Measurements from ENCODE around the gene RPUSD1.
A peak's percentile ranks its signal among the peaks of the same experiment; 100 is the strongest.

RPUSD1 gene

GRCh38 chr16:739560-740458 is 48.4 kb downstream of the RPUSD1 start:
- no peak for DNase-seq
- peaks cover 12% of the 10 kb centered on the region for H3K36me3 ChIP-seq (replicated peaks)
- no peaks in the 10 kb centered on the region for H3K27me3 ChIP-seq (replicated peaks)
- TF ChIP-seq CTCF (IDR thresholded peaks at IDR 0.05; ENCODE audit: low read depth, low read length, missing control alignments) = no peak
- H3K4me3 ChIP-seq (ENCODE audit: low read depth, low read length) = peak overlapping the region; percentile 79
- in situ Hi-C loops (cut with HindIII; ENCODE audit: low pct_ligation_motif_present, low sequenced_read_pairs) = no loop called here
- H3K27ac ChIP-seq = no peak overlapping the region

DNA sequence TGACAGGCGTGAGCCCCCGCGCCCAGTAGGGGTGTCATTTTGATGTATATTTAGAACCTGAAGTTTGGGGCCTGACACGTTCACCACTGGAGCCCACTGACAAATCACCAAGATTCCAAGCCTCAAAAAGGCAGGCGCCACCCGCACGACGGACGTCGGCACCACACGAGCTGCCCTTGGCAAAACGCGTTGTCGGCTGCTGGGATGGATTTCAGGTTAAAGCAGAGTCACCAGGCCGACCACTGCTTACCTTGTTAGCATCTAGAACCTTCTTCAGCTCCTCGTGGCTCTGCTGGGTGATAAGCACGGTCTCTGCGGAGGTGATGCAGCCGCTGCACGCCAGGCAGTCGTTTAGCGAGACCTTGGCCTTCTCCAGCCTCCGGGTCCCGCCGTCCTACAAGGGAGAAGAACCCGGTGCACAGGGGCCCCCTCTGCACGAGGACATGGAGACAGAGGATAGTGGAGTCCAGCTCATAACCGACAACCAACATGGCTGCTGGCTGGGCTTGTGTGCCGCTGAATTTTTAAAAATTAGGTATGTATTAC is 51.2 kb downstream of the RPUSD1 start:
- no peak for DNase-seq
- H3K27ac ChIP-seq = no peak overlapping the region
- no peak overlapping the region for H3K4me3 ChIP-seq (ENCODE audit: low read depth, low read length)
- H3K27me3 ChIP-seq (replicated peaks) = no peaks in the 10 kb centered on the region
- in situ Hi-C loops (cut with HindIII; ENCODE audit: low pct_ligation_motif_present, low sequenced_read_pairs) = no loop called here
- peaks cover 29% of the 10 kb centered on the region for H3K36me3 ChIP-seq (replicated peaks)
- TF ChIP-seq CTCF (IDR thresholded peaks at IDR 0.05; ENCODE audit: low read depth, low read length, missing control alignments) = no peak

GRCh38 chr16:735982-736453 is 52.2 kb downstream of the RPUSD1 start:
- no peak for TF ChIP-seq CTCF (IDR thresholded peaks at IDR 0.05; ENCODE audit: low read depth, low read length, missing control alignments)
- DNase-seq = no peak
- Histone ChIP-seq H3K27ac (no peak overlapping the region), H3K36me3 (replicated peaks) (peaks cover 29% of the 10 kb centered on the region), H3K4me3 (ENCODE audit: low read depth, low read length) (no peak overlapping the region), H3K27me3 (replicated peaks) (no peaks in the 10 kb centered on the region)
- in situ Hi-C loops (cut with HindIII; ENCODE audit: low pct_ligation_motif_present, low sequenced_read_pairs) = no loop called here

GRCh38 chr16:734981-735881 is 53.0 kb downstream of the RPUSD1 start:
- no peak for TF ChIP-seq CTCF (IDR thresholded peaks at IDR 0.05; ENCODE audit: low read depth, low read length, missing control alignments)
- Histone ChIP-seq H3K36me3 (replicated peaks) (peaks cover 29% of the 10 kb centered on the region), H3K27me3 (replicated peaks) (no peaks in the 10 kb centered on the region), H3K27ac (no peak overlapping the region), H3K4me3 (ENCODE audit: low read depth, low read length) (no peak overlapping the region)
- no peak for DNase-seq
- in situ Hi-C loops (cut with HindIII; ENCODE audit: low pct_ligation_motif_present, low sequenced_read_pairs) = no loop called here

Data from brain microvascular endothelial cell (primary cell).